ENCODE results near the gene SOX11.
"Not testable (repeated sequence)": the region's sequence is repeated elsewhere in the genome, so short reads cannot be mapped to it uniquely, and the experiment has no call there.

Gene SOX11

DNA sequence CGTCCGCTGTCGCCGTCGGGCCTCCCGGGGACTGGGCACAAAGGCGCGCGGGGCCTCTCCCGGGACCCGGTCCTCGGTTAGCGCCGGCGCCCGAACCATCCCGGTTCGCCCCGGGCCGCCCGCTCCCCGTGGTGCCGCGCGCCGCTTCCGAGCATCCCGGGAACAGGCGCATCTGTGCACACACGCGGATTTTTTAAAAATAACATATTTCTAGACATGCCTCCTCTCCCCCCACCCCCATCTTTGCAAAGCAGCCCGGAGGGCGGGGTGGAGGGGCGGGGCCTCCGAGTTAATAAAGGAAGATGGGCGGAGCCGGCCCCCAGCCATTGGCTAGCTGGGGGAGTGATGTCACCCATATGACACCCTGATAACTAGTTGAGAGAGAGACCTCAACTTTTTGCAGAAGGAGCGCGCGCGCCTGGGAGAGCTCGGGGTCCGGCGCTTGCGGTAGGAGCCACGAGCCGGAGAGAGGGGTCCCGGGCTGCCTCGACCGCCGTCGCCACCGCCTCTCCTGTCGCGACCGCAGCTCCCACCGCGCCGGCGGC lies at the start of gene SOX11:
Gene SOX11, plus strand, starts transcription at position 400 of the 545 bp plus-strand sequence. CDS start 338 bp downstream, outside the sequence.
- DNase-seq, result peak; percentile 98 to 99

DNA sequence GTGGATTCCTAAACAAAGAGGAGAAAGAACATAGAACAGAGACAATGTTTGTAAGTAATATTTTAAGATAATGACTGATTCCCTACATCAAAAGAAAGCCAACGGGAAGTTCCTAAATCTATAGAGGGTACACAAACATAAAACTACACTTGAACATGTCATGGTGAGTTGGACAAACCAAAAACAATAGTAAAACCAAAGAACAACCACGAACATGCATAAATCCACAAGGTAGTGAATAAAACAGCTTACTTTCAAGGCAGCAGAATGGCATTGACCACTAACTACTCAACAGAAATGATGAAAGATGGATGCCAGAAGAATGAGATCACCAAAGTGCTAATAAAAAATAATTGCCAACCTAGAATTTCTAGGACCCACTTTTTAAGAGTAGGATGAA lies 39.5 kb upstream of the SOX11 start:
- not testable (repeated sequence) for DNase-seq

DNA sequence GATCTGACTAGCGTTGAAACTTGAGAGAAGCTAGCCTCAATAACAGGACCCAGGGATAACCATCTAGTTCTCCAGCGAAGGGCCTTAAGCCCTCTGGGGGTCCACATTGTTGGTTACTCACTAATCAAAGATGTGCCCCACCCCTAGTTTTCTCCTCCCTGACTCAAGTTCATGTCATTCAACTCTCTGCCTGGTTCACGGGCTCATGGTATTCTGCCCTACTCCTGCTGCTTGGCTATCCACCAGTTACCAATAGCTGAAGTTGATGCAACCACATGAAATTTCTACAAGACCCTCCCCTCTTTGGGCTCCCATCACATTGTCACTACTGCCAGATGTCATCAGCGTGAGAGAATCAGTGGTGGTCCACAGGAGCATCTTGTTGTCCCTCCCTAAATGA lies 38.4 kb upstream of the SOX11 start:
- not testable (repeated sequence) for DNase-seq

DNA sequence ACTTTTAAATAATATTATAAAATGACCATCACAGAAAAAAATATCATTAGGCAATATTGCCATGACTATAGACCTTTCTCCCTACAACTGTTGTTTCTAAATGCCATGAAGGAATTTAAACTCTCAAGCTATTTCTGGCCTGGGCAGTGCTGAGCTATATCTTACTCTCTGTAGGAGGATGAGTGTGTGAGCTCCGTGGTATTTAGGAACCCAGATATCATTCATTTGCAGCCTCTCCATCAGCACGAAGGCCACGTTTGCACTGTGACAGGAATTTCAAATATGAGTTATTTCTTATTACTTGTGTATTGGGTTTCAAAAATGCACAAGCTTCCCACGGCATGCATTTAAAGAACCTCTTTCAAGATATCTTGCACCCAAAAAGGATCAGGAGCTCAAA lies 35.0 kb upstream of the SOX11 start:
- no peak for DNase-seq

DNA sequence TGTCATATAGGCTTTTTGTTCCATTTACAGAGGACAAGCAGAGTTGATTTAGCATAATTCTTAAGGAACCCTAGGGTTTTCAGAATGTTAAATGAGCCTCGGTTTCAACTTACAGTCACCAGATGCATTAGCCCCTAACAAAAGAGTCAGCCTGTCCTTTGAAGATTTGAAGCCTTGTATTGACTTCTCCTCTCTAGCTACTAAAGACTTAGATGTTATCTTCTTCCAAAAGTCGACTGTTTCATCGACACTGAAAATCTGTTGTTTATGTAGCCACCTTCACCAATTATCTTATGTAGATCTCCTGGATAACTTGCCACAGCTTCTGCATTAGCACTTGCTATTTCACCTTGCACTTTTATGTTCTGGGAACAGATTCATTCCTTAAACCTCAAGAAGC lies 31.6 kb upstream of the SOX11 start:
- DNase-seq, result no peak

DNA sequence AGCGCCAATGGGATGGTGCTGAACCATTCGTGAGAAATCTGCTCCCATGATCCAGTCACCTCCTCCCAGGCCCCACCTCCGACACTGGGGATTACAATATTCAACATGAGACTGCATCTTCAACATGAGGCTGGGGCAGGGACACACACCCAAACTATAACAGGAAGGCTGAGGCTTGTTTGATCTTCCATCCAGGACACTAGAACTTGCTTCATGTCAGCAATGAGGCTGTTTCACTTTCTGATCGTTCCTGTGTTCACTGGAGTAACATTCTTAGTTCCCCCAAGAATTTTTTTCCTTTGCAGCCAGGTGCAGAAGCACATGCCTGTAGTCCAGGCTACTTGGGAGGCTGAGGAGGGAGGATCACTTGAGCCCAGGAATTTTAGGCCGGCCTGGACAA lies 30.8 kb upstream of the SOX11 start:
- no peak for DNase-seq

DNA sequence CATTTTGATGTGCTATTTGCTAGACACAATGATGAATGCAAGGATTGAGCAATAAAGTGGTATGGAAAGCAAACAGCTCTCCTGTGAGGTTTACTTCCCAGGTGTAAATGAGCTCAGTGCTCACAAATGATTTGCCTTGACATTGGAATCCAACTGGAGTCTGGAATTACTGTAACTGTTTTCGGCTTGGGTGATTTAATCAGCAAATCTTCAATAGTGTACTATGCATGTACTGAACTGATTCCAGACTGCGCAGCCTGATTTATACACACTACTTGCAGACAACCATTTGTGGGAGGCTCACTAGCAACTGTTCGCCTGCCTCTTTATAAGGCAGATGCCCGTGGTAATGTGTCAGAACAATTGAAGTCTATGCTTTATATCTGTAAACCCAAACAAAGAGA lies 27.9 kb upstream of the SOX11 start:
- DNase-seq, result no peak

DNA sequence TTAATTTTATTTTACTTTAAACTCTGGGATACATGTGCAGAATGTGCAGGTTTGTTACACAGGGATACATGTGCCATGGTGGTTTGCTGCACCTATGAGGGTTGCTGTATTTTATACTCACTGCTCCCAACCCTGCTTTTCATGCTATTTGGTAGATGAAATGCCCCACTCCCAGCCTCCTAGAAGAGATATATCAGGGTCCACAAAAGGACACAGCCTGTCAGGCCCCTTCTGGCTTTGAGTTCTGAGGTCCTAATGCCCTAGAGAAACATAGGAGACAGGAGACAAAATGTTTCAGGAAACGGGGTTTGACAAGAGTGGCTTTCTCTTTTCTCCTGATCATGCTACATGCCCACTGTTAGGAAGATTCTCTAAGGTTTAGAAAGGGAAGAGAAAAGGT lies 27.1 kb upstream of the SOX11 start:
- no peak for DNase-seq

DNA sequence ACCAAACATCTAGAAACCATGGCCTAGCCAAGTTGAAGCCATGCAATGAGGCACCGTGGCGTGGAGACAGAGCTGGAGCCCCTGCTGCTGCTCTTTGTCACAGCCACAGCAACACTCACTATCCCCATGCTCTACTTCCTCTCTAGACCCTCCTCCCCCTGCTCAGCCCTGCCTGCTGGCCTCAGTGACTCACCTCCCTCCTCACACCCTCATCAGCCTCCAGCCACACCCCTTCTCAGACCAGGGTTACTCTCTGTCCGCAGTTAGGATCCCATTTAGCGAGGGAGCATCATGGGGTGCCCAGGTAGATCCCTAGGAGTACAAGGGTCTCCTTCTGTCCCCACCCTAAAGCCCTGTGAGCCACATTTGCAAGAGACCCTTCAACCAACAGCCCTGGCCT lies 25.4 kb upstream of the SOX11 start:
- no peak for DNase-seq

DNA sequence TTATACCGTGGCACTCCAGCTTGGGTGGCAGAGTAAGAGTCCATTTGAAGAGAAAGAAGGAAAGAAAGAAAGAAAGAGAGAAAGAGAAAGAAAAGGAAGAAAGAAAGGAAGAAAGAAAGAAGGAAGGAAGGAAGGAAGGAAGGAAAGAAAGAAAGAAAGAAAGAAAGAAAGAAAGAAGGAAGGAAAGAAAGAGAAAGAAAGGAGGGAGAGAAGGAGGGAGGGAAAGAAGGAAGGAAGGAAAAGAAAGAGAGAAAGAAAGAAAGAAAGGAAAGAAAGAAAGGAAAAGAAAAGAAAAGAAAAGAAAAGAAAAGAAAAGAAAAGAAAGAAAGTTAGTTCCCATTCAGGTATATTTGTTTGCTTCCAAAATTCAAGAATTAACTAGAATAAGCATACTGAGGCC lies 24.5 kb upstream of the SOX11 start:
- DNase-seq, result not testable (repeated sequence)

DNA sequence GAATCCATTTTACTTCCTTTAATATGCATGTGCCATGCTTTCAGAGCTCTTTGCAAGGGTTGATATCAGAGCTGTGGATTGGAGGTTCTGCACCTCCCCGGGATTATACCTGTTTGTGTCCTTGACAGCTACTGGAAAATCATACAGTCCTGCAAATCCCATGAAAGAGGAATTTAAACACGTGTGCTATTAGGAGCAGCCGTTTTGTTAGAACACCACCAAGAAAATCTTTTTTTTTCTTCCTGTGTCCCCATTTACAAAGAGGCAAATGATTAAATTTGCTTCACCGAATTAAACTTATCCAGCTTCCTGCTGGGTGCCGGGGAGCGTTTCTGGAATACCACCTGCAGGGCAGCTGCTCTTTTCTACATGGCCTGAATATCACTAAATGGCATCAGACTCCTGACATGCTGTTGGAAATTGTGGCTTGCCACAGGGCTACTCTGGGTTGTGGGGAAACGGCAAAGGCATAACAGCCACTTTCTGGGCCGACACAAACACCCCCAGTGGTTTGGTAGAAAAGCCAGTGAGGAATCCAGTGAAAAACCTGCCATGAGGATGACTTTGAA lies 23.4 kb upstream of the SOX11 start:
- DNase-seq, result no peak

DNA sequence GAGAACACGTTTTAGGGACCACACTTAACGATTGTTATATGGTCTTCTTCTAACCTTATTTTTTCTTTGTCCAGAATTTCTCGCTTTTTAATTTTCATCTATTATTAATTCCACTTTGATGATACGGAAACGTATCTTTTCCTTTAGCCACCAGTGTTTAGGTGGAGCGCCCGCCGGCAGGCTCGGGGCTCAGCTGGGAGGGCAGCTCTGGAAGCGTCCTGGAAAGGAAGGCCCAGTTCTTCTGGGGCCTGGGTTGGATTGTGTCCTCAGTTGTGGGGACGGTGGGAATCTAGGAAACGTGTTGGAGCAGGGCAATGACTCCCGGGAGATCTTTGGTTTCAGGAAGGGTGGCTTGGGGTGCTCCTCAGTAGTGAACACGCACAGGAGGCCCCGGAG lies 19.4 kb upstream of the SOX11 start:
- no peak for DNase-seq

DNA sequence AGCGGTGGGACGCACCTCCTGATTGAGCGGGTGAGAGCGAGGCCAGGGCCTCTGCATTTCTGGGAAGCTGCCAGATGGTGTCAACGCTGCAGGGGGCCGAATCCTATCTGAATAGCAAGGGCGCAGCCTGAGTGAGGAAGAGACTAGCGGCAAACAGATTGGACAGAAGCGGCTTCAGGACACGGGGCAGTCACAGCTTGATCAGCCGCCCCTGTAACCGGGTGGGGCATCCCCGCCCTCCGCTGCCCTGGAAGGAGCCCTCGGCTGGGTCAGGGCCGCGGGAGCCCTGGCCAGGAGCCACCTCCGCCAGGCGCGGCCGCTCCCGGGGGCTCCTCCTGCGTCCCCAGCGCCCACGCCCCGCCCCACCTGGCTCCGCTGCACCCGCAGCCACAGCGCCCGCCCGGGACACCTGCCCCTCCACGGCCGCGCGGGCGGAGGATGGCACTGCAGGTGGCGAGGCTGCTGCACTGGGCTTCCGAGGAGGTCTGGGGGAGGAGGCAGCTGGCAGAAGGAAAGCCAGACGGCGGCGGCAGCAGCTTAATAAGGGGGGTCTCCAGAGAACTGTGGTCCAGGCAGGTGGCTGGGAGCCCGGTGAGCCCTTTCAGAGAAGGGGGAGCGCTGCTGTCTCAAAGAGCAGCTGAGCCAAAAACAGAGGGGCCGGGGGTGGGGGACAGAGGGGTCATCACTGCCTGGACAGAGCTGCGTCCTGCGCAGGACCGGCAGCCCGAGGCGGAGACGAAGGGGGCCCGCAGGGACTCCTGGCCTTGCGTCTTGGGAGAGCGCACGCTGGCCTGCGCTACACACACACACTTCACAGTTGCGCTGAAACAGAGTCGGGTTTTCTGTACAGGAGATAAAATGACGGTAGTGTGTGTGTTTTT lies 18.8 kb upstream of the SOX11 start:
- DNase-seq, result no peak

DNA sequence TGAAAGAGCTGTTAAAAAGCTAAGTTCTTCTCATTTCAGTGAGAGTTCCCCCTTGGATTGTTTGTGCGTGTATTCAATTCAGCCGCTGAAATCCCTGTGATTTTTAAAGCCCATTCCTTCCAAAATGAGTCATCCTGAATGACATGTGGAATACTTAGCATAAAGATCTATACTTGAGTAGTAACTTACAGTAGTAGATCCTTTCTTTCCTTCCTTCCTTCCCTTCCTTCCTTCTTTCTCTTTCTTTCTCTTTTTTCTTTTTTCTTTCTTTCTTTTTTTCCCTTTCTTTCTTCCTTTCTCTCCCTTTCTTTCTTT lies 18.2 kb upstream of the SOX11 start:
- DNase-seq, result no peak

DNA sequence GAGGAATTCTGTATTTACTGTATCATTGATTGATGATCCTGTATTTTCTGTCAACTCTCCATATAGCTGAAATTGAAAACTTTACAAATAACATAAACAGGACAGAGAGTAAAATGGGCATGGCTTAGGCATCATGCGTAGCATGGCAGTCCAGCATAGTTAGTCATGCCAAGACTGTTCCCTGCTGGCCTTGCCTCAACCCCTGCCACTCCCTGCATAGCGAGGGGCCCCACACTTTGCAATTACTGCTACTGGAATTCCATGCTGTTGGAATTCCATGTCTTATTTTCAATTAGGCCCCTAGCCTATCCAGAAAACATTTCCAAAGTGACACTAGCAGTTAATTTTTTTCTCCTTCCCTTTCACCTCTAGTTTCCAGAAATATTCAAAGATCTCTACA lies 15.1 kb upstream of the SOX11 start:
- no peak for DNase-seq

DNA sequence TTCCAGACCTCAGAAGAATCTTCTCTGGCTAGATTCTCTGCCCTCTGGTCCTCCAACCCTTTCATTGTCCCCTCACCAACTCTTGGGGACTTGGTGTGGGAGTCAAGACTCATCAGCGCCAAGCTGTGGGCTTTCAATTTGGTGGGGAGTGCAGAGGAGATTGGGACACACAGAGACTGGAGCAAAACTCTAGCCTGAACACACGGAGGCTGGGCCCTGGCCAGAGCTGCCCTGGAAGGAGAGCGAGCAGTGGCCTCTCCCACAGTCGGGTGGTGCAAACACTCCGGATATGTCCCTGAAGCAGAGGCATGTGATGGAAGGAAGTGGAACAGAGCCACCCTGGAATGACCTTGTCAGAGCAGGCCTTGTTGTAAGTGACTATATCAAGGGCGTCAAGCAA lies 8.7 kb upstream of the SOX11 start:
- DNase-seq, result no peak

DNA sequence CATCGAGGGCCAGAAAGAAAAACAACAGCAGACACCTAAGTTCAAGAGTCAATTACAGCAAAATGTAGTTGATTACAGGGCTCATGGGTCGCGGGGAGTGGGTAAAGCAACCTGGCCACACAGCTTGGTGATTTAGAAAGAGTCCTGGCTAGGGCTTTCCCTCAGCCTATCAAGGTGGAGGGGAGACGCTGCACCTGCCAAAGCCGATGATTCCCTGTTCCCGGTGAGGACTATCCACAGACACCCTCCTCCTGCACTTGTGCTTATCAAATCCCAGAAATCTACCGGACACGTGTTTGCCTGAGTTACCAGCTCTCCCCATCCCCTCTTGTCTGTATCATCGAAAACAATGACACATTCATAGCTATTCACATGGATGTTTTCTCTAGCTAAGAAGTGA lies 7.0 kb upstream of the SOX11 start:
- no peak for DNase-seq

DNA sequence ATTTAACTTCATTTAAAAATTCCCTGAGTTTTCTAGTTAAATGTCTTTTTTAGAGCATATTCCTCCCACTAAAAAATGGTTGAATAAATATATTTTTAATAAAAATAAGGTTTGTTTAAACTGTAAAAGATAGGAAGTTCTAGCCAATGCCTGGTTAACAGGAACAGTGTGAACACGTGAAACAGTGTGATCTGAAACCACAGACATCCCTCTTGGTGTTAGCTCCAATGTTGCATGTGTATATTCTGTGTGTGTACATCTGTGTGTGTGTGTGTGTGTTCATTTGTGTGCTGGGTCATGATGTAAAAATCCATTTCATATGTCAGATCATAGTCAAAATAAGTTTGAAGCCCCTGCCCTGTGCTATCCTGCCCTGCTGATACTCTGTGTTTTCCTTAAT lies 6.1 kb upstream of the SOX11 start:
- DNase-seq, result no peak

DNA sequence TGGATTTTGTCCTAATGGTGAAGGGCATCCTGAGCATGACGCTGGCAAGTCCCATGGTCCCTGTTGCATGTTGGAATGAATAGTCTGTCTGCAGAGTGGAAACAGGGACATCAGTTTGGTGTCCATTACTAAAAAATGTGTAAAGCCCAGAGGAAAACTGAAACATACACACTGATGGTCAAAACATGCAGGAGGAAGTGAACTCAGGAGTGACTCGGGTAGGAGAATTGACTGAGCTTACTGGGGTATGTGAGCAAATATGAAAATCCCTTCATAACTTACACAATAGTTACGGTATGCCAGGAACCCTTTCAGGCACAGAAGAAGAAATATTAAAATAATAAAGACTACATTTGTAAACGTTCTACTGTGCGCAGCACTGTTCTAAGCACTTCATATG lies 5.6 kb upstream of the SOX11 start:
- DNase-seq, result no peak

DNA sequence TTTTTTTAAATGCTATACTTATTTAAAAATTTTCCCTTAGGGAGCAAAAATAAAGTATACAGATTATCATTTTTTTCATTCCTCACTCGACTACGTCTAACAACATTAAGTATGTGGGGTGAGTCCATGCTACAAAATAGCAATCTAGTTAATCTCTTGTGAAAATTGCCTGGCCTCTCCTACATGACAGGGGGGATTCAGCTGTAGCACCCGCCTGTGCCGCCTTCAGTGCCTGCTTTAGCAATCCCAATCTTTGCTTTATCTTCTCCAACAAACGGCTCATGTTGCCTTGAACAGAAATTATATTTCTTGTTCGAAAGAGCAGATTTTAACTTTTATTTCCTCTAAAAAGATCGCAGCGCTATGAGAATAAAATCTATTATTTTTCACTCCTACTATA lies 2.4 kb upstream of the SOX11 start:
- no peak for DNase-seq

DNA sequence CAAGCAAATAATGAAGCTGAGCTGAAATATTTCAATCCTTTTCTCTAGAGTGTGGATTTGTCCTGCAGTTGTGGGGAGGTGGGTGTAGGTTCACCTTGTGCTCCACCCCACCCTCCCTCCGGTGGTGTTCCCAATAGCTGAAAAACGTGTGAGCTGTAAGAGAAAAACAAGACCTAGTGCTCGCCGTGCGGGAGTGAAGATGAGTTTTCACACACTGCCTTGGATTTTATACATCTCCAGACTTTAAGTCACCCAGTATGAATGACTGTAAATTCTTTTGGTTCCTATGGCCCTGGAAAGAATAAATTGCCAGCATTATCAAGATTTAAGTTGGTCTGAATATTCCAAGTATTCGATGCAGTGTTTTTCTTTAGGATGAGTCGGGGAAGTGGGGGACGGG lies 1.9 kb upstream of the SOX11 start:
- peak in 1 of 2 experiments; percentile 62 for DNase-seq

DNA sequence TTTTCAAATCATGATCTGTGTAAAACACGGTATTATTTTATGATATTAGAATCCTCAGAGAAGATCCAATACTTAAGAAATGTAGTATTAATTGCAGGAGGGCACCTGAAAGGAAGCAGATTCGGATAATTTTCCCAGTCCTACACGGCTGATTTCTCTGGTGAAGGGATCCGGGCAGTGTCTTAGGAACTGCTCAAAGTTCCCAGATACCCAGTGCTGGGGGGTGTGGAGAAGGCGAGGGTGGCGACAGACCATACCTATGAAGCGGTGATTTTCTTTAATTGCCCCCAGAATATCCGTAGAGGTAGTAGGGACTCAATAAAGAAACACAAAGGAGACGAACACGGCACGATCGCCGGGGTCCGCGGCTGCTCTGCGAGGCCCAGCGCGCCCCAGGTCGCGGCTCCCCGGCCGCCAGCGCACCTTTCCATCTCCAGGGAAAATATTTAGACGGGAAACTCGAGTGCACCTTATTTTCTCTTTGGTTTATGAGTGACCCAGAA lies 1.4 kb upstream of the SOX11 start:
- peak in 1 of 2 experiments; percentile 76 for DNase-seq

DNA sequence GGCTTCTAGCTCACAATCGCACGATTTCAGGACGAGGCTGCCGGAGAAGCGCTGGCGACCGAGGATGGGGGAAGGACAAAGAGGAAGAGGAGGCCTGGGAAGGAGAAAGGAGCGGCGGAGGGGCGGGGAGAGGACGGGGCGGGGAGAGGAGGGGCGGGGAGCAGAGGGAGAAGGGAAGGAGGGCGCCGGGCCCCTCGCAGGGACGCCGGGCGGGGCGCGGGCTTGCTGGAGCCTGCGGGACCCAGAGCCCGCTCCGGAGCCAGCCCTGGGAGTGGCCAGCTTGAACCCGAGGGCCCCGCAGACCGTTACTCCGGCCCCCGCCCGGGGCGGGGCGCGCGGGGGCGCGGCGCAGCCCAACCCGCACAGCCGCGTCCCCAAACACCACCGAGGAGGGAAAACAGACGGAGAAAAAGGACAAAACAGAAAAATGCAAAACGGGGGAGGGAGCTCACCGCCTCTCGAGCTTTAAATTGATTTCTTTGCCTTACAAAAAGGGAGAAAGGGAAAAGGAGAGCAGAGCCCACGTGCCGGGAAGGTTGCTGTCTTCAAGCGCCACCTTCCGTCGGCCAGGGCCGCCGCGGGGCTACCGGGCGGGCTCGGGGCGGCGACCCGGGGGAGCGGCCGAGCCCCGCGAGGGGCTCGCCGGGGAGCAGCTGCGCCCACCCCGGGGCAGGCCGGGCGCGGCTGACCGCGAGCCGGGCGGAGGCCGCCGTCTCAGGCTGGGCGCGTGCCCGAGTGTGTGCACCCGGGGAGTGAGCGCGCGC lies 781 bp upstream of the SOX11 start:
- peak; percentile 76 to 85 for DNase-seq

Data from NCI-H187 (cell line).